ENCODE data around the gene VRK1. TPM values are rescaled to one million over a fixed set of nuclear protein-coding genes. Genes with fewer than 3 reads are reported as not detected.

Gene VRK1
- total RNA-seq, 1 experiment from 2014 or later, result 67.3 TPM

DNA sequence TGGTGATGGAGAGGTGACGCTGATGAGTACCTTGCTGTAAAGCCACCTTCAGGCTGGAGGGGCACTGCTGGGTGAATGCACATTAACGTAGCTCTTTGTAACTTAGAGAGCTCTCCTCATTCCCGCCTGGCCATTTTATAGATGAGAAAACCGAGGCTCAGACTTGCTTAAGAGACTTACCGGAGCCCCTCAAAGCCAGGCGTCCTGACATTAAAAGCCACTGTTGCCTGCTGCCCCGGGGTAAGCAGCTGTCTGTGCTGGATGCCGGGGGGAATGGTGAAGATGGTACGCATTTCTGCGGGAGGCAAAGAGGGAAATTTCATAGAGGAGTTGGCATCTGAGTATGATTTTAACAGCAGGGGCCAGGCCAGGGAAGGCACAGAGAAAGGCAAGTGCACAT lies 49.6 kb upstream of the VRK1 start:
- Mint-ChIP-seq H3K27me3 (ENCODE audit: low read depth) (peaks cover 3% of the 10 kb centered on the region), H3K36me3 (no peaks in the 10 kb centered on the region), H3K4me3 (no peak overlapping the region), H3K27ac (no peak overlapping the region), H3K4me1 (no peaks in the 10 kb centered on the region), H3K9me3 (no peaks in the 10 kb centered on the region)
- DNase-seq (ENCODE audit: low spot score), result no peak
- POLR2A ChIA-PET, result no interaction called here
- TF ChIP-seq E2F1 (CRISPR knock-in tag; IDR thresholded peaks at IDR 0.05), result no peak
- no peak for TF ChIP-seq ZMAT4 (CRISPR knock-in tag; IDR thresholded peaks at IDR 0.05)
- ATAC-seq, result no peak
- CTCF ChIA-PET, result interaction anchor here (0.6 to 0.7 kb wide), 2 partner anchors 15 to 895 kb away, joined by 3 to 4 read pairs; no protein-coding TSS in a partner anchor

- no peak overlapping the region for H3K27ac Mint-ChIP-seq
- no peak overlapping the region for H3K4me3 Mint-ChIP-seq
- H3K36me3 Mint-ChIP-seq, result no peaks in the 10 kb centered on the region
- H3K4me1 Mint-ChIP-seq, result no peaks in the 10 kb centered on the region
- H3K27me3 Mint-ChIP-seq (ENCODE audit: low read depth), result peaks cover 3% of the 10 kb centered on the region; the same call in 1 of the 2 replicates
- no peak for ATAC-seq
- POLR2A ChIA-PET, result no interaction called here
- H3K9me3 Mint-ChIP-seq, result no peaks in the 10 kb centered on the region
- CTCF ChIA-PET, result interaction anchor here (0.6 kb wide), 1 partner anchor 894 kb away, joined by 4 read pairs; no protein-coding TSS in a partner anchor
- no peak for DNase-seq (ENCODE audit: low spot score)
- TF ChIP-seq RELA (CRISPR knock-in tag; IDR thresholded peaks at IDR 0.05; ENCODE audit: borderline replicate concordance) (no peak), ZNF263 (CRISPR knock-in tag; IDR thresholded peaks at IDR 0.05; ENCODE audit: low read depth) (no peak), GTF2I (CRISPR knock-in tag; conservative IDR thresholded peaks at IDR 0.05) (no peak), MAX (CRISPR knock-in tag; IDR thresholded peaks at IDR 0.05) (no peak), ESRRA (CRISPR knock-in tag; IDR thresholded peaks at IDR 0.05; ENCODE audit: borderline replicate concordance) (no peak), FOXP1 (CRISPR knock-in tag; IDR thresholded peaks at IDR 0.05; ENCODE audit: borderline replicate concordance) (no peak), ZBTB21 (CRISPR knock-in tag; IDR thresholded peaks at IDR 0.05; ENCODE audit: borderline replicate concordance) (no peak), NFATC4 (CRISPR knock-in tag; IDR thresholded peaks at IDR 0.05) (no peak), ZNF416 (CRISPR knock-in tag; IDR thresholded peaks at IDR 0.05) (no peak), ARID4B (CRISPR knock-in tag; IDR thresholded peaks at IDR 0.05; ENCODE audit: borderline replicate concordance) (no peak), FOXK1 (CRISPR knock-in tag; IDR thresholded peaks at IDR 0.05) (no peak), NR1H2 (CRISPR knock-in tag; IDR thresholded peaks at IDR 0.05) (no peak)
- TF ChIP-seq, protein P1, sequence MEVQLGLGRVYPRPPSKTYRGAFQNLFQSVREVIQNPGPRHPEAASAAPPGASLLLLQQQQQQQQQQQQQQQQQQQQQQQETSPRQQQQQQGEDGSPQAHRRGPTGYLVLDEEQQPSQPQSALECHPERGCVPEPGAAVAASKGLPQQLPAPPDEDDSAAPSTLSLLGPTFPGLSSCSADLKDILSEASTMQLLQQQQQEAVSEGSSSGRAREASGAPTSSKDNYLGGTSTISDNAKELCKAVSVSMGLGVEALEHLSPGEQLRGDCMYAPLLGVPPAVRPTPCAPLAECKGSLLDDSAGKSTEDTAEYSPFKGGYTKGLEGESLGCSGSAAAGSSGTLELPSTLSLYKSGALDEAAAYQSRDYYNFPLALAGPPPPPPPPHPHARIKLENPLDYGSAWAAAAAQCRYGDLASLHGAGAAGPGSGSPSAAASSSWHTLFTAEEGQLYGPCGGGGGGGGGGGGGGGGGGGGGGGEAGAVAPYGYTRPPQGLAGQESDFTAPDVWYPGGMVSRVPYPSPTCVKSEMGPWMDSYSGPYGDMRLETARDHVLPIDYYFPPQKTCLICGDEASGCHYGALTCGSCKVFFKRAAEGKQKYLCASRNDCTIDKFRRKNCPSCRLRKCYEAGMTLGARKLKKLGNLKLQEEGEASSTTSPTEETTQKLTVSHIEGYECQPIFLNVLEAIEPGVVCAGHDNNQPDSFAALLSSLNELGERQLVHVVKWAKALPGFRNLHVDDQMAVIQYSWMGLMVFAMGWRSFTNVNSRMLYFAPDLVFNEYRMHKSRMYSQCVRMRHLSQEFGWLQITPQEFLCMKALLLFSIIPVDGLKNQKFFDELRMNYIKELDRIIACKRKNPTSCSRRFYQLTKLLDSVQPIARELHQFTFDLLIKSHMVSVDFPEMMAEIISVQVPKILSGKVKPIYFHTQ (CRISPR knock-in tag; IDR thresholded peaks at IDR 0.05), result no peak
- TF ChIP-seq, protein P2, sequence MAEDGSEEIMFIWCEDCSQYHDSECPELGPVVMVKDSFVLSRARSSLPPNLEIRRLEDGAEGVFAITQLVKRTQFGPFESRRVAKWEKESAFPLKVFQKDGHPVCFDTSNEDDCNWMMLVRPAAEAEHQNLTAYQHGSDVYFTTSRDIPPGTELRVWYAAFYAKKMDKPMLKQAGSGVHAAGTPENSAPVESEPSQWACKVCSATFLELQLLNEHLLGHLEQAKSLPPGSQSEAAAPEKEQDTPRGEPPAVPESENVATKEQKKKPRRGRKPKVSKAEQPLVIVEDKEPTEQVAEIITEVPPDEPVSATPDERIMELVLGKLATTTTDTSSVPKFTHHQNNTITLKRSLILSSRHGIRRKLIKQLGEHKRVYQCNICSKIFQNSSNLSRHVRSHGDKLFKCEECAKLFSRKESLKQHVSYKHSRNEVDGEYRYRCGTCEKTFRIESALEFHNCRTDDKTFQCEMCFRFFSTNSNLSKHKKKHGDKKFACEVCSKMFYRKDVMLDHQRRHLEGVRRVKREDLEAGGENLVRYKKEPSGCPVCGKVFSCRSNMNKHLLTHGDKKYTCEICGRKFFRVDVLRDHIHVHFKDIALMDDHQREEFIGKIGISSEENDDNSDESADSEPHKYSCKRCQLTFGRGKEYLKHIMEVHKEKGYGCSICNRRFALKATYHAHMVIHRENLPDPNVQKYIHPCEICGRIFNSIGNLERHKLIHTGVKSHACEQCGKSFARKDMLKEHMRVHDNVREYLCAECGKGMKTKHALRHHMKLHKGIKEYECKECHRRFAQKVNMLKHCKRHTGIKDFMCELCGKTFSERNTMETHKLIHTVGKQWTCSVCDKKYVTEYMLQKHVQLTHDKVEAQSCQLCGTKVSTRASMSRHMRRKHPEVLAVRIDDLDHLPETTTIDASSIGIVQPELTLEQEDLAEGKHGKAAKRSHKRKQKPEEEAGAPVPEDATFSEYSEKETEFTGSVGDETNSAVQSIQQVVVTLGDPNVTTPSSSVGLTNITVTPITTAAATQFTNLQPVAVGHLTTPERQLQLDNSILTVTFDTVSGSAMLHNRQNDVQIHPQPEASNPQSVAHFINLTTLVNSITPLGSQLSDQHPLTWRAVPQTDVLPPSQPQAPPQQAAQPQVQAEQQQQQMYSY (CRISPR knock-in tag; IDR thresholded peaks at IDR 0.05), result no peak
- TF ChIP-seq, protein P3, sequence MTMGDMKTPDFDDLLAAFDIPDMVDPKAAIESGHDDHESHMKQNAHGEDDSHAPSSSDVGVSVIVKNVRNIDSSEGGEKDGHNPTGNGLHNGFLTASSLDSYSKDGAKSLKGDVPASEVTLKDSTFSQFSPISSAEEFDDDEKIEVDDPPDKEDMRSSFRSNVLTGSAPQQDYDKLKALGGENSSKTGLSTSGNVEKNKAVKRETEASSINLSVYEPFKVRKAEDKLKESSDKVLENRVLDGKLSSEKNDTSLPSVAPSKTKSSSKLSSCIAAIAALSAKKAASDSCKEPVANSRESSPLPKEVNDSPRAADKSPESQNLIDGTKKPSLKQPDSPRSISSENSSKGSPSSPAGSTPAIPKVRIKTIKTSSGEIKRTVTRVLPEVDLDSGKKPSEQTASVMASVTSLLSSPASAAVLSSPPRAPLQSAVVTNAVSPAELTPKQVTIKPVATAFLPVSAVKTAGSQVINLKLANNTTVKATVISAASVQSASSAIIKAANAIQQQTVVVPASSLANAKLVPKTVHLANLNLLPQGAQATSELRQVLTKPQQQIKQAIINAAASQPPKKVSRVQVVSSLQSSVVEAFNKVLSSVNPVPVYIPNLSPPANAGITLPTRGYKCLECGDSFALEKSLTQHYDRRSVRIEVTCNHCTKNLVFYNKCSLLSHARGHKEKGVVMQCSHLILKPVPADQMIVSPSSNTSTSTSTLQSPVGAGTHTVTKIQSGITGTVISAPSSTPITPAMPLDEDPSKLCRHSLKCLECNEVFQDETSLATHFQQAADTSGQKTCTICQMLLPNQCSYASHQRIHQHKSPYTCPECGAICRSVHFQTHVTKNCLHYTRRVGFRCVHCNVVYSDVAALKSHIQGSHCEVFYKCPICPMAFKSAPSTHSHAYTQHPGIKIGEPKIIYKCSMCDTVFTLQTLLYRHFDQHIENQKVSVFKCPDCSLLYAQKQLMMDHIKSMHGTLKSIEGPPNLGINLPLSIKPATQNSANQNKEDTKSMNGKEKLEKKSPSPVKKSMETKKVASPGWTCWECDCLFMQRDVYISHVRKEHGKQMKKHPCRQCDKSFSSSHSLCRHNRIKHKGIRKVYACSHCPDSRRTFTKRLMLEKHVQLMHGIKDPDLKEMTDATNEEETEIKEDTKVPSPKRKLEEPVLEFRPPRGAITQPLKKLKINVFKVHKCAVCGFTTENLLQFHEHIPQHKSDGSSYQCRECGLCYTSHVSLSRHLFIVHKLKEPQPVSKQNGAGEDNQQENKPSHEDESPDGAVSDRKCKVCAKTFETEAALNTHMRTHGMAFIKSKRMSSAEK (CRISPR knock-in tag; IDR thresholded peaks at IDR 0.05; ENCODE audit: borderline replicate concordance), result no peak
Observed at GRCh38 chr14:96748362-96748761, 48.8 kb upstream of the VRK1 start.

Data from WTC11 (cell line).